Activated CD4-positive, alpha-beta T cell treated with anti-CD3 and anti-CD28 coated beads, Interleukin-2, amount 10 ng/mL, durations not matched to agents 7 days and 5 days (primary cell): ENCODE measurements around the gene CDH4. TPM values are rescaled to one million over a fixed set of nuclear protein-coding genes. Genes with fewer than 3 reads are reported as not detected.

Source experiments
- CTCF ChIA-PET: fragments of 350-600 bp; sonication (Branson Sonifier 250); formaldehyde crosslinking; loops from one replicate; lab custom pipeline; 2021; ENCODE audit warnings: antibody characterized with exemption; lab: Charles Lee
- POLR2A ChIA-PET: fragments of 350-600 bp; sonication (Branson Sonifier 250); formaldehyde crosslinking; loops from one replicate; lab custom pipeline; 2021; ENCODE audit warnings: antibody characterized with exemption; lab: Charles Lee
- DNase-seq: peaks from one replicate; pipeline ENCODE4 v3.0.0-alpha.2; 2020
- H3K27ac Mint-ChIP-seq: one replicate; pipeline ENCODE4 v1.8.0; 2021; ENCODE audit warnings: mild to moderate bottlenecking, moderate library complexity, mixed read lengths
- H3K27me3 Mint-ChIP-seq: one replicate; pipeline ENCODE4 v1.8.0; 2021; ENCODE audit warnings: mixed read lengths
- H3K36me3 Mint-ChIP-seq: one replicate; pipeline ENCODE4 v1.8.0; 2021; ENCODE audit warnings: low read depth, mixed read lengths
- H3K4me1 Mint-ChIP-seq: one replicate; pipeline ENCODE4 v1.8.0; 2021; ENCODE audit warnings: mixed read lengths
- H3K4me3 Mint-ChIP-seq: one replicate; pipeline ENCODE4 v1.8.0; 2021; ENCODE audit warnings: mild to moderate bottlenecking, moderate library complexity, mixed read lengths
- H3K9me3 Mint-ChIP-seq: one replicate; pipeline ENCODE4 v1.8.0; 2021; ENCODE audit warnings: mixed read lengths
- total RNA-seq, 2 experiments: library from RNA; stranded (reverse); gene quantifications; one replicate each; pipeline ENCODE4 v1.2.3, GENCODE V29; 2021

Gene CDH4
- total RNA-seq, 2 experiments from 2014 or later: not detected

GRCh38 chr20:61784801-61785566 lies 532.9 kb downstream of the CDH4 start:
- Mint-ChIP-seq H3K4me3 (no peak overlapping the region), H3K9me3 (peaks cover 7% of the 10 kb centered on the region), H3K4me1 (no peaks in the 10 kb centered on the region), H3K27me3 (no peaks in the 10 kb centered on the region), H3K27ac (no peak overlapping the region), H3K36me3 (no peaks in the 10 kb centered on the region)
- CTCF ChIA-PET: no interaction called here
- no peak for DNase-seq
- POLR2A ChIA-PET: no interaction called here

GRCh38 chr20:61785567-61785816 lies 533.4 kb downstream of the CDH4 start:
- DNase-seq: no peak
- Mint-ChIP-seq H3K4me3 (no peak overlapping the region), H3K27ac (no peak overlapping the region), H3K4me1 (no peaks in the 10 kb centered on the region), H3K27me3 (no peaks in the 10 kb centered on the region), H3K9me3 (peaks cover 7% of the 10 kb centered on the region), H3K36me3 (no peaks in the 10 kb centered on the region)
- ChIA-PET CTCF (no interaction called here), POLR2A (no interaction called here)

- Mint-ChIP-seq H3K4me1 (no peaks in the 10 kb centered on the region), H3K36me3 (no peaks in the 10 kb centered on the region)
- POLR2A ChIA-PET: no interaction called here
Observed at GRCh38 chr20:61786230-61786629, 534.2 kb downstream of the CDH4 start.

GRCh38 chr20:61788343-61788742 lies 536.3 kb downstream of the CDH4 start:
- H3K9me3 Mint-ChIP-seq: peaks cover 3% of the 10 kb centered on the region
- no peaks in the 10 kb centered on the region for H3K36me3 Mint-ChIP-seq
- POLR2A ChIA-PET: interaction anchor here (0.5 kb wide), 1 partner anchor 1892 kb away, joined by 4 read pairs; no protein-coding TSS in a partner anchor
- no peaks in the 10 kb centered on the region for H3K27me3 Mint-ChIP-seq
- no peaks in the 10 kb centered on the region for H3K4me1 Mint-ChIP-seq
- DNase-seq: no peak
- H3K4me3 Mint-ChIP-seq: no peak overlapping the region
- CTCF ChIA-PET: no interaction called here
- no peak overlapping the region for H3K27ac Mint-ChIP-seq

More at GRCh38 chr20:61786230-61786629, 534.2 kb downstream of the CDH4 start:
- Mint-ChIP-seq H3K27ac (no peak overlapping the region), H3K4me3 (no peak overlapping the region), H3K27me3 (no peaks in the 10 kb centered on the region), H3K9me3 (peaks cover 4% of the 10 kb centered on the region)
- DNase-seq: no peak
- CTCF ChIA-PET: no interaction called here

- DNase-seq: no peak
- POLR2A ChIA-PET: no interaction called here
Observed at GRCh38 chr20:61789329-61789728, 537.3 kb downstream of the CDH4 start.

GRCh38 chr20:61790116-61790827 lies 538.2 kb downstream of the CDH4 start:
- no peak overlapping the region for H3K4me3 Mint-ChIP-seq
- POLR2A ChIA-PET: no interaction called here
- no peak overlapping the region for H3K27ac Mint-ChIP-seq
- peaks cover 3% of the 10 kb centered on the region for H3K9me3 Mint-ChIP-seq
- DNase-seq: no peak
- no peaks in the 10 kb centered on the region for H3K27me3 Mint-ChIP-seq
- H3K4me1 Mint-ChIP-seq: no peaks in the 10 kb centered on the region
- no peaks in the 10 kb centered on the region for H3K36me3 Mint-ChIP-seq
- CTCF ChIA-PET: no interaction called here

More at GRCh38 chr20:61789329-61789728, 537.3 kb downstream of the CDH4 start:
- H3K4me3 Mint-ChIP-seq: no peak overlapping the region
- no peak overlapping the region for H3K27ac Mint-ChIP-seq
- peaks cover 3% of the 10 kb centered on the region for H3K9me3 Mint-ChIP-seq
- CTCF ChIA-PET: no interaction called here
- no peaks in the 10 kb centered on the region for H3K36me3 Mint-ChIP-seq
- no peaks in the 10 kb centered on the region for H3K27me3 Mint-ChIP-seq
- no peaks in the 10 kb centered on the region for H3K4me1 Mint-ChIP-seq

- ChIA-PET CTCF (interaction anchor here (0.6 kb wide), 1 partner anchor 59 kb away, joined by 3 read pairs; no protein-coding TSS in a partner anchor), POLR2A (no interaction called here)
- DNase-seq: no peak
- Mint-ChIP-seq H3K27me3 (no peaks in the 10 kb centered on the region), H3K36me3 (no peaks in the 10 kb centered on the region), H3K9me3 (peaks cover 3% of the 10 kb centered on the region), H3K4me1 (no peaks in the 10 kb centered on the region), H3K4me3 (no peak overlapping the region), H3K27ac (no peak overlapping the region)
Observed at GRCh38 chr20:61791995-61792394, 539.9 kb downstream of the CDH4 start.

GRCh38 chr20:61795669-61796630 lies 543.9 kb downstream of the CDH4 start:
- Mint-ChIP-seq H3K27me3 (no peaks in the 10 kb centered on the region), H3K27ac (no peak overlapping the region), H3K4me3 (no peak overlapping the region), H3K36me3 (no peaks in the 10 kb centered on the region), H3K9me3 (peaks cover 3% of the 10 kb centered on the region), H3K4me1 (no peaks in the 10 kb centered on the region)
- POLR2A ChIA-PET: no interaction called here
- CTCF ChIA-PET: no interaction called here
- DNase-seq: no peak

GRCh38 chr20:61796738-61797137 lies 544.7 kb downstream of the CDH4 start:
- no peaks in the 10 kb centered on the region for H3K9me3 Mint-ChIP-seq
- H3K4me1 Mint-ChIP-seq: no peaks in the 10 kb centered on the region
- no peaks in the 10 kb centered on the region for H3K27me3 Mint-ChIP-seq
- POLR2A ChIA-PET: no interaction called here
- no peaks in the 10 kb centered on the region for H3K36me3 Mint-ChIP-seq
- DNase-seq: no peak
- H3K27ac Mint-ChIP-seq: no peak overlapping the region
- no peak overlapping the region for H3K4me3 Mint-ChIP-seq
- CTCF ChIA-PET: no interaction called here

GRCh38 chr20:61797200-61797599 lies 545.1 kb downstream of the CDH4 start:
- H3K4me3 Mint-ChIP-seq: no peak overlapping the region
- no peak for DNase-seq
- ChIA-PET POLR2A (no interaction called here), CTCF (no interaction called here)
- no peaks in the 10 kb centered on the region for H3K9me3 Mint-ChIP-seq
- H3K4me1 Mint-ChIP-seq: no peaks in the 10 kb centered on the region
- no peaks in the 10 kb centered on the region for H3K27me3 Mint-ChIP-seq
- H3K27ac Mint-ChIP-seq: no peak overlapping the region
- no peaks in the 10 kb centered on the region for H3K36me3 Mint-ChIP-seq

- ChIA-PET POLR2A (no interaction called here), CTCF (no interaction called here)
- no peaks in the 10 kb centered on the region for H3K27me3 Mint-ChIP-seq
- H3K4me3 Mint-ChIP-seq: no peak overlapping the region
- no peaks in the 10 kb centered on the region for H3K4me1 Mint-ChIP-seq
- H3K27ac Mint-ChIP-seq: no peak overlapping the region
- DNase-seq: no peak
- no peaks in the 10 kb centered on the region for H3K36me3 Mint-ChIP-seq
- H3K9me3 Mint-ChIP-seq: no peaks in the 10 kb centered on the region
Observed at GRCh38 chr20:61797971-61798411, 545.9 kb downstream of the CDH4 start.

GRCh38 chr20:61798632-61799031 lies 546.6 kb downstream of the CDH4 start:
- no peak for DNase-seq
- Mint-ChIP-seq H3K27ac (no peak overlapping the region), H3K27me3 (peaks cover 3% of the 10 kb centered on the region), H3K4me3 (no peak overlapping the region), H3K9me3 (no peaks in the 10 kb centered on the region), H3K4me1 (no peaks in the 10 kb centered on the region), H3K36me3 (no peaks in the 10 kb centered on the region)
- CTCF ChIA-PET: interaction anchor here (0.7 kb wide), 1 partner anchor 12 kb away, joined by 4 read pairs; no protein-coding TSS in a partner anchor
- POLR2A ChIA-PET: no interaction called here
